Measurements from ENCODE around the gene ASS1. TPM values are rescaled to one million over a fixed set of nuclear protein-coding genes. Genes with fewer than 3 reads are reported as not detected.

The ASS1 gene
- total and polyA plus RNA-seq, 2 of the 13 experiments (the other 11 are each of a cell fraction or from before 2014, with no cell fraction given), result 77.6 to 122 TPM

DNA sequence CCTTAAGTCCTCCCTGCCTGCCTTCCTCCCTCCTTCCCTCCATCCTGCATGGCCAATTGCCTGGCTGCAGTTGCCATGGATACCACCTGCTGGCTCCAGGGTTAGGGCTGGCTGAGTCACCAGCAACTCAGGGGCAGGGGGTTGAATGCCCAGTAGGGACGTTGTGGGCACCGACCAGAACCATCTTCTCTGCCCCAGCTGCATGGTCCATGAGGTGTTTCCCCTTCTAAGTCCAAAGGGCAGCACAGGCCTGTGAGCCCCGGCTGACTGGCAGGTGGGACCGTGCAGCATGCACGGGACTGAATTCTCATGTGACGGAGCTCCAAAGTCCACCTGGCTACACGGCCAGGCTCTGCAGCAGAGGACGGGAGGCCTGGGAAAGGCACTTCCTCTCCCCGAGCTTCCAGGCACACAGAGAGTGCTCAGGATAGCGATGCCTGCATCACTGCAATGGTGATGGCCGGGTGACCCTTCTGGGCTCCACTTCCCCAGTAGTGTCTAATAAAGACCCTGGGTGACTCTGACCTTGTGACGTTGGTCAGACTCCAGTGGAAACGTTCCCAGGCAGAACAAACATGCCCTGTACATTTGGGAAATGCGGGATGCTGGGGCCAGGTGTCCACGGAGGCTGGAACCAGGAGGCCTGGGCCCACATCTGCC, 5.7 kb downstream of the ASS1 start (continued):
- TF ChIP-seq BCL6 (CRISPR knock-in tag; IDR thresholded peaks at IDR 0.05), result peak; percentile 83
- no peak for TF ChIP-seq ZNF382 (CRISPR knock-in tag; IDR thresholded peaks at IDR 0.05; ENCODE audit: borderline replicate concordance)
- TF ChIP-seq ZNF619 (CRISPR knock-in tag; IDR thresholded peaks at IDR 0.05), result 0 out of 2 replicates have a peak, but pooled peaks have one; percentile 54
- peak; percentile 91 for TF ChIP-seq HES4 (CRISPR knock-in tag; IDR thresholded peaks at IDR 0.05; ENCODE audit: borderline replicate concordance)
- TF ChIP-seq, protein P1, sequence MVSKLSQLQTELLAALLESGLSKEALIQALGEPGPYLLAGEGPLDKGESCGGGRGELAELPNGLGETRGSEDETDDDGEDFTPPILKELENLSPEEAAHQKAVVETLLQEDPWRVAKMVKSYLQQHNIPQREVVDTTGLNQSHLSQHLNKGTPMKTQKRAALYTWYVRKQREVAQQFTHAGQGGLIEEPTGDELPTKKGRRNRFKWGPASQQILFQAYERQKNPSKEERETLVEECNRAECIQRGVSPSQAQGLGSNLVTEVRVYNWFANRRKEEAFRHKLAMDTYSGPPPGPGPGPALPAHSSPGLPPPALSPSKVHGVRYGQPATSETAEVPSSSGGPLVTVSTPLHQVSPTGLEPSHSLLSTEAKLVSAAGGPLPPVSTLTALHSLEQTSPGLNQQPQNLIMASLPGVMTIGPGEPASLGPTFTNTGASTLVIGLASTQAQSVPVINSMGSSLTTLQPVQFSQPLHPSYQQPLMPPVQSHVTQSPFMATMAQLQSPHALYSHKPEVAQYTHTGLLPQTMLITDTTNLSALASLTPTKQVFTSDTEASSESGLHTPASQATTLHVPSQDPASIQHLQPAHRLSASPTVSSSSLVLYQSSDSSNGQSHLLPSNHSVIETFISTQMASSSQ (IDR thresholded peaks at IDR 0.05; ENCODE audit: low read depth), result no peak
- TF ChIP-seq, protein P1 (CRISPR knock-in tag; IDR thresholded peaks at IDR 0.05; ENCODE audit: borderline replicate concordance), result peak; percentile 85; the same call in 1 of the 2 replicates
- TF ChIP-seq ZNF24 (IDR thresholded peaks at IDR 0.05), result no peak
- TF ChIP-seq ZNF883 (CRISPR knock-in tag; IDR thresholded peaks at IDR 0.05; ENCODE audit: not compliant biosample characterization), result peak; percentile 91
- TF ChIP-seq, protein P2, sequence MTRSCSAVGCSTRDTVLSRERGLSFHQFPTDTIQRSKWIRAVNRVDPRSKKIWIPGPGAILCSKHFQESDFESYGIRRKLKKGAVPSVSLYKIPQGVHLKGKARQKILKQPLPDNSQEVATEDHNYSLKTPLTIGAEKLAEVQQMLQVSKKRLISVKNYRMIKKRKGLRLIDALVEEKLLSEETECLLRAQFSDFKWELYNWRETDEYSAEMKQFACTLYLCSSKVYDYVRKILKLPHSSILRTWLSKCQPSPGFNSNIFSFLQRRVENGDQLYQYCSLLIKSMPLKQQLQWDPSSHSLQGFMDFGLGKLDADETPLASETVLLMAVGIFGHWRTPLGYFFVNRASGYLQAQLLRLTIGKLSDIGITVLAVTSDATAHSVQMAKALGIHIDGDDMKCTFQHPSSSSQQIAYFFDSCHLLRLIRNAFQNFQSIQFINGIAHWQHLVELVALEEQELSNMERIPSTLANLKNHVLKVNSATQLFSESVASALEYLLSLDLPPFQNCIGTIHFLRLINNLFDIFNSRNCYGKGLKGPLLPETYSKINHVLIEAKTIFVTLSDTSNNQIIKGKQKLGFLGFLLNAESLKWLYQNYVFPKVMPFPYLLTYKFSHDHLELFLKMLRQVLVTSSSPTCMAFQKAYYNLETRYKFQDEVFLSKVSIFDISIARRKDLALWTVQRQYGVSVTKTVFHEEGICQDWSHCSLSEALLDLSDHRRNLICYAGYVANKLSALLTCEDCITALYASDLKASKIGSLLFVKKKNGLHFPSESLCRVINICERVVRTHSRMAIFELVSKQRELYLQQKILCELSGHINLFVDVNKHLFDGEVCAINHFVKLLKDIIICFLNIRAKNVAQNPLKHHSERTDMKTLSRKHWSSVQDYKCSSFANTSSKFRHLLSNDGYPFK (CRISPR knock-in tag; IDR thresholded peaks at IDR 0.05; ENCODE audit: borderline replicate concordance), result peak; percentile 81; the same call in 1 of the 2 replicates
- peak; percentile 83; the same call in 1 of the 2 replicates for TF ChIP-seq BRCA1 (CRISPR knock-in tag; IDR thresholded peaks at IDR 0.05)
- TF ChIP-seq, protein P3, sequence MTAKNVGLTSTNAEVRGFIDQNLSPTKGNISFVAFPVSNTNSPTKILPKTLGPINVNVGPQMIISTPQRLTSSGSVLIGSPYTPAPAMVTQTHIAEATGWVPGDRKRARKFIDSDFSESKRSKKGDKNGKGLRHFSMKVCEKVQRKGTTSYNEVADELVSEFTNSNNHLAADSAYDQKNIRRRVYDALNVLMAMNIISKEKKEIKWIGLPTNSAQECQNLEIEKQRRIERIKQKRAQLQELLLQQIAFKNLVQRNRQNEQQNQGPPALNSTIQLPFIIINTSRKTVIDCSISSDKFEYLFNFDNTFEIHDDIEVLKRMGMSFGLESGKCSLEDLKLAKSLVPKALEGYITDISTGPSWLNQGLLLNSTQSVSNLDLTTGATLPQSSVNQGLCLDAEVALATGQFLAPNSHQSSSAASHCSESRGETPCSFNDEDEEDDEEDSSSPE (CRISPR knock-in tag; IDR thresholded peaks at IDR 0.05), result peak; percentile 90
- peak; percentile 100 for TF ChIP-seq TFE3 (CRISPR knock-in tag; IDR thresholded peaks at IDR 0.05)
- TF ChIP-seq, protein P4, sequence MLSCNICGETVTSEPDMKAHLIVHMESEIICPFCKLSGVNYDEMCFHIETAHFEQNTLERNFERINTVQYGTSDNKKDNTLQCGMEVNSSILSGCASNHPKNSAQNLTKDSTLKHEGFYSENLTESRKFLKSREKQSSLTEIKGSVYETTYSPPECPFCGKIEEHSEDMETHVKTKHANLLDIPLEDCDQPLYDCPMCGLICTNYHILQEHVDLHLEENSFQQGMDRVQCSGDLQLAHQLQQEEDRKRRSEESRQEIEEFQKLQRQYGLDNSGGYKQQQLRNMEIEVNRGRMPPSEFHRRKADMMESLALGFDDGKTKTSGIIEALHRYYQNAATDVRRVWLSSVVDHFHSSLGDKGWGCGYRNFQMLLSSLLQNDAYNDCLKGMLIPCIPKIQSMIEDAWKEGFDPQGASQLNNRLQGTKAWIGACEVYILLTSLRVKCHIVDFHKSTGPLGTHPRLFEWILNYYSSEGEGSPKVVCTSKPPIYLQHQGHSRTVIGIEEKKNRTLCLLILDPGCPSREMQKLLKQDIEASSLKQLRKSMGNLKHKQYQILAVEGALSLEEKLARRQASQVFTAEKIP (CRISPR knock-in tag; IDR thresholded peaks at IDR 0.05; ENCODE audit: borderline replicate concordance), result no peak
- peak; percentile 83 for TF ChIP-seq MIER2 (CRISPR knock-in tag; IDR thresholded peaks at IDR 0.05)
- TF ChIP-seq CENPX (CRISPR knock-in tag; IDR thresholded peaks at IDR 0.05), result no peak
- TF ChIP-seq KAT2B (IDR thresholded peaks at IDR 0.05; ENCODE audit: borderline replicate concordance, low read depth, low read length), result no peak
- peak; percentile 78 for TF ChIP-seq ZNF317 (CRISPR knock-in tag; IDR thresholded peaks at IDR 0.05)
- TF ChIP-seq SIN3B (IDR thresholded peaks at IDR 0.05; ENCODE audit: low read length), result no peak

Measured in HepG2 (cell line).